DOHH2 (cell line): ENCODE data around the gene NOL8.

Experiments used
- H3F3A ChIP-seq: fragments of 200-600 bp; sonication (generic), shearing (Covaris generic); 2 replicates; pipeline ENCODE4 v1.6.0; 2016; ENCODE audit warnings: antibody characterized with exemption, mild to moderate bottlenecking; ENCODE audit not compliant: control insufficient read depth, insufficient read depth
- H3K27ac ChIP-seq: fragments of 200-600 bp; sonication (generic); 2 replicates; pipeline ENCODE4 v1.5.1; 2014; ENCODE audit warnings: low read depth, mild to moderate bottlenecking, low read length, moderate library complexity
- H3K27me3 ChIP-seq: fragments of 200-600 bp; sonication (generic); 2 replicates; pipeline ENCODE4 v1.6.1; 2014; ENCODE audit warnings: mild to moderate bottlenecking, low read length, mixed read lengths; ENCODE audit not compliant: control insufficient read depth
- H3K36me3 ChIP-seq: fragments of 200-600 bp; sonication (generic); 2 replicates; pipeline ENCODE4 v1.6.1; 2014; ENCODE audit warnings: mild to moderate bottlenecking, low read length, moderate library complexity, mixed read lengths; ENCODE audit not compliant: control insufficient read depth
- H3K4me1 ChIP-seq: fragments of 200-600 bp; sonication (generic); 2 replicates; pipeline ENCODE4 v1.6.1; 2014; ENCODE audit warnings: mild to moderate bottlenecking, low read length, mixed read lengths; ENCODE audit not compliant: control insufficient read depth
- H3K4me2 ChIP-seq: fragments of 200-600 bp; sonication (generic); 2 replicates; pipeline ENCODE4 v1.6.0; 2014; ENCODE audit warnings: mild to moderate bottlenecking, low read length, moderate library complexity
- H3K4me3 ChIP-seq: fragments of 200-600 bp; sonication (generic); 2 replicates; pipeline ENCODE4 v1.5.1; 2014; ENCODE audit warnings: mild to moderate bottlenecking, low read length, mixed read lengths
- H3K79me2 ChIP-seq: fragments of 200-600 bp; sonication (generic); 2 replicates; pipeline ENCODE4 v1.6.1; 2014; ENCODE audit warnings: mild to moderate bottlenecking, low read length, mixed read lengths; ENCODE audit not compliant: control insufficient read depth
- H3K9me2 ChIP-seq: fragments of 200-600 bp; sonication (generic); replicated peaks from 2 replicates; pipeline ENCODE4 v1.6.1; 2014; ENCODE audit warnings: mild to moderate bottlenecking, low read length, mixed read lengths; ENCODE audit not compliant: control insufficient read depth
- H3K9me3 ChIP-seq: fragments of 200-600 bp; sonication (generic); 2 replicates; pipeline ENCODE4 v1.6.1; 2014; ENCODE audit warnings: antibody characterized with exemption, low read length, mixed read lengths; ENCODE audit not compliant: control insufficient read depth, insufficient read depth
- H4K20me1 ChIP-seq: fragments of 200-600 bp; sonication (generic); 2 replicates; pipeline ENCODE4 v1.6.0; 2014; ENCODE audit warnings: low read depth, mild to moderate bottlenecking, antibody characterized with exemption, low read length, moderate library complexity; ENCODE audit not compliant: control insufficient read depth, insufficient read depth
- EZH2phosphoT487 ChIP-seq: fragments of 200-600 bp; sonication (generic); IDR thresholded peaks from 2 replicates; pipeline ENCODE4 v1.6.1; 2017; ENCODE audit warnings: borderline replicate concordance, mild to moderate bottlenecking, antibody characterized with exemption, low read length, moderate library complexity, mixed read lengths
- TF ChIP-seq, protein P1 (sequence below): fragments of 200-600 bp; sonication (generic); IDR thresholded peaks from one replicate; pipeline ENCODE4 v1.5.1; 2014; ENCODE audit warnings: antibody characterized with exemption, mild to moderate bottlenecking, low read depth, low read length; ENCODE audit not compliant: poor library complexity, severe bottlenecking

The NOL8 gene

DNA sequence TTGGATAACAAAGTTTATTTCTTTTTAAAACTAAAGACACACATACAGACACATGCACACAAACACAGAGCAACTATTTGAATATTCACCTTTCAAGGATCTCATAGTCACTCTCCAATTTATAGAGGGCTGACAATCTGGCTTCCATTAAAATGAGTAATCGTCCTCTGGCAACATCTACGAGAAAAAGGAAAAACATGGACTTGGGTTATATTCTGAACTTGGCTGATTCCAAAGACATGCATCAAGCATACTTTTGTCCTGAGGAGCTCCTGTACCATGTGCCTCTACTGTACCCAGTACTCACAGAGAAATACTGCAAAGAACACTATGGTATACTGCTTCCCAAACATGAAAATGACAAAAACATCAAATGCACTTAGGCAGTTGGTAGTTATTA is 47.0 kb downstream of the NOL8 start:
- no peak overlapping the region for H3K27ac ChIP-seq
- no peaks in the 10 kb centered on the region for H3K9me3 ChIP-seq
- no peaks in the 10 kb centered on the region for H3K27me3 ChIP-seq
- H3K79me2 ChIP-seq: peaks cover 63% of the 10 kb centered on the region
- peaks cover 5% of the 10 kb centered on the region; the same call in 1 of the 2 replicates for H3F3A ChIP-seq
- TF ChIP-seq, protein P1, sequence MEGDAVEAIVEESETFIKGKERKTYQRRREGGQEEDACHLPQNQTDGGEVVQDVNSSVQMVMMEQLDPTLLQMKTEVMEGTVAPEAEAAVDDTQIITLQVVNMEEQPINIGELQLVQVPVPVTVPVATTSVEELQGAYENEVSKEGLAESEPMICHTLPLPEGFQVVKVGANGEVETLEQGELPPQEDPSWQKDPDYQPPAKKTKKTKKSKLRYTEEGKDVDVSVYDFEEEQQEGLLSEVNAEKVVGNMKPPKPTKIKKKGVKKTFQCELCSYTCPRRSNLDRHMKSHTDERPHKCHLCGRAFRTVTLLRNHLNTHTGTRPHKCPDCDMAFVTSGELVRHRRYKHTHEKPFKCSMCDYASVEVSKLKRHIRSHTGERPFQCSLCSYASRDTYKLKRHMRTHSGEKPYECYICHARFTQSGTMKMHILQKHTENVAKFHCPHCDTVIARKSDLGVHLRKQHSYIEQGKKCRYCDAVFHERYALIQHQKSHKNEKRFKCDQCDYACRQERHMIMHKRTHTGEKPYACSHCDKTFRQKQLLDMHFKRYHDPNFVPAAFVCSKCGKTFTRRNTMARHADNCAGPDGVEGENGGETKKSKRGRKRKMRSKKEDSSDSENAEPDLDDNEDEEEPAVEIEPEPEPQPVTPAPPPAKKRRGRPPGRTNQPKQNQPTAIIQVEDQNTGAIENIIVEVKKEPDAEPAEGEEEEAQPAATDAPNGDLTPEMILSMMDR: no peak
- no peak for TF ChIP-seq EZH2phosphoT487
- H3K4me3 ChIP-seq: no peak overlapping the region
- no peak overlapping the region for H3K4me2 ChIP-seq
- peaks cover 42% of the 10 kb centered on the region for H3K4me1 ChIP-seq
- H3K36me3 ChIP-seq: peaks cover 98% of the 10 kb centered on the region
- no peaks in the 10 kb centered on the region for H3K9me2 ChIP-seq
- H4K20me1 ChIP-seq: no peaks in the 10 kb centered on the region

DNA sequence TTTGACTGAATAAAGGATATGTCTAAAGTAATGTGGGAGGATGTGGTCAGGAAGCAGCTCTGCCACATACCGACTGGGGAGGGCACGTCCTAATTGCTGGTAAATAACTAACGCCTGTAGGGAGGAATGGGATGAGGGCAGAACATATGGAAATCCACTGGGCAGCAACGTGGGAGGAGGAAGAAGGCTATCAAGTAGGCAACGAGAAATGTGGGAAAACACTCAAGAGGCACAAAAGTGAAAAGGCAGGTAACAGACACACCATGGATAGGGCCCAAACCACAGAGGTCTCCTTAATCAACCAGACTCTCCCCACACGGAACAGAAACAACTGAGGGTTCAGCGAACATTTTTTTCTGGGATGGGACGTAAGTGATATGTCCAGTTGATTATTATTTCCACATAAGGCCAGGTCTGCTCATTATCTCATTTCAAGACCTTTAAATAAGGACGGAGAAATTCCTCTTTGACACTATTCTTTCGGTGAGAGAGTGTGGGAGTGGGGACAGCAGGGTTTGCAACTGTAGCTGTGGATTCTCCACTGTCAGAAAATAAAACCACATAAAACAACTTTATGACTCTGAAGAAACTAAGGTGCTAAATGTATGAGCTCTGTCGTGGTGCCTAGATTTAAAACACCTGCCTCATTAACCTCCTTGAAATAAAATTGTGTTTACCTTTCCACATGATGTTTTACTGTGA is 48.7 kb downstream of the NOL8 start:
- Histone ChIP-seq H3K4me3 (no peak overlapping the region), H3F3A (peaks cover 5% of the 10 kb centered on the region; the same call in 1 of the 2 replicates), H3K9me3 (no peaks in the 10 kb centered on the region), H3K4me2 (peak overlapping the region; percentile 37), H3K4me1 (peaks cover 42% of the 10 kb centered on the region), H3K27me3 (no peaks in the 10 kb centered on the region), H3K27ac (peak overlapping the region; percentile 48), H3K9me2 (no peaks in the 10 kb centered on the region), H4K20me1 (no peaks in the 10 kb centered on the region), H3K36me3 (peaks cover 97% of the 10 kb centered on the region), H3K79me2 (peaks cover 49% of the 10 kb centered on the region)
- TF ChIP-seq, protein P1: no peak
- no peak for TF ChIP-seq EZH2phosphoT487

DNA sequence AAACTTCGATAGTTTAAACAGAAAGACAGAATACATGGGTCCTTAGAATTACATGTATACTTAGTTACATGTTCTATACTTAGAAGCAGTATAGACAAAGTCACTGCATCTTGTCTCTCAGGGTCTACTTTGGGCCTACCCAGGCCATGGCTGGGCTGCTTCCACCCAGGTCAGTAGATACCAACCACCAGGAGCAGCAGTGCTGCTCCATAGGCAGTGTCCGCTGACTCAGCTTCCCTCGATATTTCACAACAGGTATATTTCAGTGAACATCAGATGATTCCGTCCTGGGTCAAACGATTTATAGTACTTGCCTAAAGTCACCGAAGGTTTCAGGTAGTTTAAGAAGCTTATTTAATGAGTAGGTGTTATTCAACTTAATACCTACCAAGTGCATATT is 49.6 kb downstream of the NOL8 start:
- peaks cover 97% of the 10 kb centered on the region for H3K36me3 ChIP-seq

More for the DNA sequence above, 49.6 kb downstream of the NOL8 start:
- Histone ChIP-seq H3K4me3 (peak overlapping the region; percentile 13; the same call in 1 of the 2 replicates), H3K27ac (peak overlapping the region; percentile 48), H3K4me2 (peak overlapping the region; percentile 37), H3K9me2 (no peaks in the 10 kb centered on the region), H3F3A (0 out of 2 replicates have a peak, but pooled peaks cover 3% of the 10 kb centered on the region), H4K20me1 (0 out of 2 replicates have a peak, but pooled peaks cover 2% of the 10 kb centered on the region), H3K79me2 (peaks cover 47% of the 10 kb centered on the region), H3K4me1 (peaks cover 42% of the 10 kb centered on the region), H3K9me3 (no peaks in the 10 kb centered on the region), H3K27me3 (no peaks in the 10 kb centered on the region)
- TF ChIP-seq, protein P1: no peak
- no peak for TF ChIP-seq EZH2phosphoT487
